IPS-15b (cell line): ENCODE results near the gene ORAI1.
A peak's percentile ranks its signal among the peaks of the same experiment; 100 is the strongest.
"Not testable (repeated sequence)": the region's sequence is repeated elsewhere in the genome, so short reads cannot be mapped to it uniquely, and the experiment has no call there.

Experiments
- H3K27me3 ChIP-seq: one replicate; pipeline ENCODE4 v1.6.1; 2013; ENCODE audit warnings: low read length; ENCODE audit not compliant: control insufficient read depth, insufficient read depth
- H3K36me3 ChIP-seq: one replicate; pipeline ENCODE4 v1.6.1; 2013; ENCODE audit warnings: low read length; ENCODE audit not compliant: control insufficient read depth, insufficient read depth
- H3K4me1 ChIP-seq: one replicate; pipeline ENCODE4 v1.6.1; 2013; ENCODE audit warnings: mild to moderate bottlenecking, low read length; ENCODE audit not compliant: control insufficient read depth, insufficient read depth
- H3K4me3 ChIP-seq: one replicate; pipeline ENCODE4 v1.5.1; 2013; ENCODE audit warnings: low read depth, low read length
- H3K9ac ChIP-seq: one replicate; pipeline ENCODE4 v1.6.1; 2013; ENCODE audit warnings: low read depth, mild to moderate bottlenecking, low read length
- H3K9me3 ChIP-seq: one replicate; pipeline ENCODE4 v1.6.1; 2013; ENCODE audit warnings: mild to moderate bottlenecking, low read length; ENCODE audit not compliant: control insufficient read depth, insufficient read depth

Gene ORAI1

DNA sequence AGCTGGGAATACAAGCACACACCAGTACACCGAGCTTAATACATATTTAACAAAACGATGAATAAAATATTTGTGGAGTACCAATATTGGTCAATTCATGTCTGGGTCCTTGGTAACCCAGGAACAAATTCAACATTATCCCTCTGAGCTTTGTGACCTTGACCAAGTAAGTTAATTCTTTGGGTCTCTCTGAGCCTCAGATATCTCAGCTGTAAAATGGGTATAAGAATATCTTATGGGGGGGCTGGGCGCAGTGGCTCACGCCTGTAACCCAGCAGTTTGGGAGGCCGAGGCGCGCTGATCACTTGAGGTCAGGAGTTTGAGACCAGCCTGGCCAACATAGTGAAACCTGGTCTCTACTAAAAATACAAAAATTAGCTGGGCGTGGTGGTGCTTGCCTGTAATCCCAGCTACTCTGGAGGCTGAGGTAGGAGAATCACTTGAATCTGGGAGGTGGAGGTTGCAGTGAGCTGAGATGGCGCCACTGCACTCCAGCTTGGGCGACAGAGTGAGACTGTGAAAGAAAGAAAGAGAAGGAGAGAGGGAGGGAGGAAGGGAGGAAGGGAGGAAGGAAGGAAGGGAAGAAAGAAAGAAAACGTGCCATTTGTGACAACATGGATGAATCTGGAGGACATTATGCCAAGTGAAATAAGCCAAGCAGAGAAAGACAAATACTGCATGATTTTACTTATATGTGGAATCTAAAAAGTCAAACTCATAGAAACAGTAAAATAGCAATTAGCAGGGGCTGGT lies 35.2 kb downstream of the ORAI1 start:
- not testable (repeated sequence) for H3K9ac ChIP-seq, H3K4me3 ChIP-seq, H3K4me1 ChIP-seq, H3K36me3 ChIP-seq, H3K9me3 ChIP-seq, H3K27me3 ChIP-seq

DNA sequence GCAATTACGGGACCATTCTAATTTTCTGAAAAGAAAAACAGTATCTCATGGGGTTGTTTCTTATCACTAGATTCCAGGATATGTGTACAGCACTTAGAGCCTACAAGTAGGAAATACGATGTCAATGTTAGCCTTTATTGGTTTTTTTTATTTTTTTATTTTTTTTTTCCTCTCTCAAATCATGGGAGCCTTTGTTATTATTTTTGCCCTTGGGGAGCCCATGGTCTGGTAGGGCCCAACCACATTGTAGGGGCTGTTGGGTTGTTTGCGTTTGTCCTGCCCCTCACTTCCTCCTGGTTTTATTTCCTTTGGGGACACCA lies 37.2 kb downstream of the ORAI1 start:
- Histone ChIP-seq H3K4me3 (no peak overlapping the region), H3K9ac (no peak overlapping the region), H3K27me3 (no peaks in the 10 kb centered on the region), H3K36me3 (peaks cover 7% of the 10 kb centered on the region), H3K9me3 (no peaks in the 10 kb centered on the region), H3K4me1 (no peaks in the 10 kb centered on the region)

DNA sequence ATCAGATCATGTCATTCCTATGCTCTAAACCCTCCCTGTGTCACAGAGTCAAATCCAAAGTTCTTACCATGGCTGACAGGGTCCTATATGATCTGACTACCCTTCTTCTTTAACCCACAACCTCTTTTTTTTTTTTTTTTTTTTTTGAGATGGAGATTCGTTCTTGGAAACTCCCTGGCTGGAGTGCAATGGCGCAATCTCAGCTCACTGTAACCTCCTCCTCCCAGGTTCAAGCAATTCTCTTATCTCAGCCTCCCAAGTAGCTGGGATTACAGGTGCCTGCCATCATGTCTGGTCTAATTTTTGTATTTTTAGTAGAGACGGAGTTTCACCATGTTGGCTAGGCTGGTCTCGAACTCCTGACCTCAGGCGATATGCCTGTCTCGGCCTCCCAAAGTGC lies 40.5 kb downstream of the ORAI1 start:
- H3K4me1 ChIP-seq, H3K36me3 ChIP-seq, H3K9ac ChIP-seq, H3K4me3 ChIP-seq, H3K27me3 ChIP-seq, H3K9me3 ChIP-seq: not testable (repeated sequence)

DNA sequence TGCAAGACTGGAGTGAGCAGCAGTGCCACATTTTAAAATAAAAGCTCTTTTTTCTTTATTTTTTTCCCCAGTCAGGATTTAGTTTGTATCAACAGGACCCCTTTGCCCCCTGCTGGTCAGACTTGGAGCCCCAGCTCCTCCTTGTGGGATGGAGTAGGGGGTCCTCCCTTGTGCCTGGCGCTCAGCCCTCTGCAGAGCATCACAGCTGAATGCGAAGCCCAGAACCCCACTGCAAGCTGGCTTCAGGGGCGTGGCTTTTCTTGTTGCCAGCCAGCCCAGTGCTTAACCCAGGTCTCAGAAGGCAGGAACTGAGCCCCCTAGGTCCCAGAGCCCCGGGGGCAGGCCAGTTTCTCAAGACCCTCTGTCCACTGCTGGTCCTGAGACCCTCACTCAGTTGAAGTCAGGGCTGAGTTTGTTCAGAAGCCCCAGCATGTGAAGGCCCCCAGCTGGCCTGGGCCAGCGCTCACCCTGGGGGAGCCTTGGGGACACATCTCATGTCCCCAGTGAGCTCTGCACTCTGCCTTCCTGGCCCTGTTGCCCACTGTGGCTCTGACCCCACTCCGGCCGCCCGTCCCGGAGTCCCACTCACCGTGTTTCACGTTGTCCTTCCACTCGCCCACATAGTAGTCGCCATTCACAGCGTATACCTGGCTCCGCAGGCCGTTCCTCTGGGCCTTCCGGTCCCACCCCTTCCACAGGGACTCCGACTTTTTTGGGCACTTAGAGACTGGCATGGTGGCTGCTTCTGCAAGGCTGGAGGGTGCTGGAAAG lies 42.6 kb downstream of the ORAI1 start:
- no peaks in the 10 kb centered on the region for H3K27me3 ChIP-seq
- peaks cover 7% of the 10 kb centered on the region for H3K36me3 ChIP-seq
- H3K4me3 ChIP-seq: no peak overlapping the region
- H3K9ac ChIP-seq: no peak overlapping the region
- peaks cover 8% of the 10 kb centered on the region for H3K4me1 ChIP-seq
- H3K9me3 ChIP-seq: no peaks in the 10 kb centered on the region

DNA sequence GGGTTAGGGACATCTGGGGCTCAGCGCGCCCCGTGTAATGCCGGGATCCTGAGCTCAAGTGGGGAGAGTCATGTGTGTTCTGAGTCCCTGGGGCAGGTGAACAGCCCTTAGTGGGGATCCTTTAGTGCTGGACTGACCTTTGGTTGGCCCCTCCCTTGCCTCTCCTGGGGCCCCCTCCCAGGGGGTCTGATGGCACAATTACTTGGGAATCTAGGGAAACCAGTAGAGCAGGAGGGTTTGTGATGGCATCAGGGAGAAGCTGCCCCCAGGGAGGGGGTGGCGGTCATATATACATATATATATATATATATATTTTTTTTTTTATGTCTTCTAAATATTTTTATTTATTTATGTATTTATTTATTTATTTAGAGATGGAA lies 43.2 kb downstream of the ORAI1 start, which contains the start of gene MORN3:
MORN3 (minus strand) TSS at position 134 of the 380 bp plus-strand sequence. CDS start 171 bp downstream, outside the sequence.
- H3K4me1 ChIP-seq: peaks cover 8% of the 10 kb centered on the region
- H3K9me3 ChIP-seq: no peaks in the 10 kb centered on the region
- H3K4me3 ChIP-seq: no peak within 1 kb of the TSS
- H3K9ac ChIP-seq: no peak within 1 kb of the TSS
- H3K27me3 ChIP-seq: no peaks in the 10 kb centered on the region
- H3K36me3 ChIP-seq: peaks cover 7% of the 10 kb centered on the region

DNA sequence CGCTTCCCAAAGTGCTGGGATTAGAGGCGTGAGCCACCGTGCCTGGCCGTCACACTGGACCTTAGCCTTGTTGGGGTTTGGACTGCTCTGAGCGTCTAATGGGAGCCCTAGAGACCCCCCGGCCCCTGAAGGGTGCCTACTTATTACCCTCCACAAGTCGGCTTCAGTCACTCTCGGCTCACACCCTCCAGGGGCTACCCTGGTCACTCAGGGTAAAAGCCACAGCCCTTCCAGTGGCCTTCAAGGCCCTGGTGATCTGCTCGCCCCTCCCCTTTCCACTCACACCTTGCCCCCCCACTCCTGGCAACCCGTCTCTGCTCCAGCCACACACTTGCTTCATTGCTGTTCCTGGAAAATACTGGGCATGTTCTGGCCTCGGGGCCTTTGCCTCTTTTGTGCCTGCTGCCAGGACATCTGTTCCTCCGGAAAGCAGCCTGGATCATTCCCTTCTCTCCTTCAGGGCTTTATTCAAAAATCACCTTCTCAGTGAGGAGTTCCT lies 46.7 kb downstream of the ORAI1 start:
- no peaks in the 10 kb centered on the region for H3K36me3 ChIP-seq
- no peaks in the 10 kb centered on the region for H3K9me3 ChIP-seq
- H3K27me3 ChIP-seq: no peaks in the 10 kb centered on the region
- peak overlapping the region; percentile 47 for H3K9ac ChIP-seq
- peaks cover 8% of the 10 kb centered on the region for H3K4me1 ChIP-seq
- H3K4me3 ChIP-seq: peak overlapping the region; percentile 46

DNA sequence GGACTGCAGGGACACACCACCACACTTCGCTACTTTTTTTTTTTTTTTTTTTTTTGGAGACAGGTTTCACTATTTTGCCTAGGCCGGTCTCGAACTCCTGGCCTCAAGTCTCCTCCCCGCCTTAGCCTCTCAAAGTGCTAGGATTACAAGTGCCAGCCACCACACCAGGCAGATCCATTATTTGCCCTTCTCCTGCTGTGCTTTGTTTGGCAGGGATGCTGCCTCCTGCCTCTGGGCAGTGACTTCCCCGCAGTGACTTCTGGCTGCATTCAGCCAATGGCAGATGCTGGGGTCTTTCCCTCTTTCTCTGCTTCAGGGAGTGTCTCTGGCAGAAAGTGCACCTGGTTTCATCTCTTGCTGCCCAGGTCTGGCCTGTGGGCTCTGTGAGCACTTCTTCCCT lies 49.9 kb downstream of the ORAI1 start:
- Histone ChIP-seq H3K9me3 (no peaks in the 10 kb centered on the region), H3K27me3 (no peaks in the 10 kb centered on the region), H3K36me3 (no peaks in the 10 kb centered on the region), H3K4me3 (no peak overlapping the region), H3K9ac (no peak overlapping the region), H3K4me1 (peaks cover 8% of the 10 kb centered on the region)

DNA sequence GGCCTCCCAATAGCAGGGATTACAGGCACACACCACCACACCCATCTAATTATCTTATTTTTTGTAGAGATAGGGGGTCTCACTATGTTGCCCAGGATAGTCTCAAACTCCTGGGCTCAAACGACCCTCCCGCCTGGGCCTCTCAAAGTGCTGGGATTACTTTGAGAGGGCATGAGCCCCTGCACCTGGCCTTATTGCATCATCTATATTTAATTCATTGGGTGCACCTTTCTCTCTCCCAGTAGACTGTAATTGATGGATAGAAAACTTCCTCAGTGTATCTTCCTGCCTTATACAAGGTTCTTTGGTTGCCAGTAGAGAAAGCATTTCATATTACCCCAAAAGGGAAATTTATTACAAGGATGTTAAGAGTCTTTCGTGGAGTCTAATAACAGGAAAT lies 52.0 kb downstream of the ORAI1 start:
- H3K36me3 ChIP-seq: no peaks in the 10 kb centered on the region
- no peaks in the 10 kb centered on the region for H3K4me1 ChIP-seq
- H3K4me3 ChIP-seq: no peak overlapping the region
- no peaks in the 10 kb centered on the region for H3K9me3 ChIP-seq
- H3K27me3 ChIP-seq: no peaks in the 10 kb centered on the region
- H3K9ac ChIP-seq: no peak overlapping the region

DNA sequence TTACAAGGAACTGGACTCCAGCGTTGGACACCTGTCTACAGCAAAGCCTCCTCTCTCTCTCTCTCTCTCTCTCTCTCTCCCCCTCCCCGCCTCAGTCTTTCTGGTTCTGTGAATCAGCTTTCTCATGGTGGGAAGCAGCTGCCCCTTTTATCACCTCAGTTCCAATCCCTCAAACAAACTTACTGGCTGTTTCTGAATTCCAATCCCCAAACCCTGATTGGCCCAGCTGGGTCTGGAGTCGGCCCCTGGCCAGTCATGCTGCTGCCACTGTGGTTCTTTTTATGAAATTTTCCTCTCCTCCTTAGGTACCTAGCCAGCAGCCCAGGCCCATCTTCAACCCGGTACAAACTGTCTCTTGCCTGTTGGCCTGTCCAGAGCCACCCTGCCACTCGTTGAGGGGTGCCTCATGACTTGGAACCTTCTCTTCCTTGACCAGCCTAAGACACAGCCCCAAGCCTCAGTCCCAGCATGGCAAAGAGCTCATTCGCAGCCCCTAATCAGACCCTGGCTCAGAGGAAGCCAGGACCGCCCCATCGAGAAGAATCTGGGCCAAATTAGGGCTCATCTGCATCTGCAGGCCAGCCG lies 52.5 kb downstream of the ORAI1 start:
- H3K9me3 ChIP-seq: no peaks in the 10 kb centered on the region
- no peaks in the 10 kb centered on the region for H3K27me3 ChIP-seq
- H3K9ac ChIP-seq: no peak overlapping the region
- H3K4me1 ChIP-seq: no peaks in the 10 kb centered on the region
- no peaks in the 10 kb centered on the region for H3K36me3 ChIP-seq
- H3K4me3 ChIP-seq: no peak overlapping the region

DNA sequence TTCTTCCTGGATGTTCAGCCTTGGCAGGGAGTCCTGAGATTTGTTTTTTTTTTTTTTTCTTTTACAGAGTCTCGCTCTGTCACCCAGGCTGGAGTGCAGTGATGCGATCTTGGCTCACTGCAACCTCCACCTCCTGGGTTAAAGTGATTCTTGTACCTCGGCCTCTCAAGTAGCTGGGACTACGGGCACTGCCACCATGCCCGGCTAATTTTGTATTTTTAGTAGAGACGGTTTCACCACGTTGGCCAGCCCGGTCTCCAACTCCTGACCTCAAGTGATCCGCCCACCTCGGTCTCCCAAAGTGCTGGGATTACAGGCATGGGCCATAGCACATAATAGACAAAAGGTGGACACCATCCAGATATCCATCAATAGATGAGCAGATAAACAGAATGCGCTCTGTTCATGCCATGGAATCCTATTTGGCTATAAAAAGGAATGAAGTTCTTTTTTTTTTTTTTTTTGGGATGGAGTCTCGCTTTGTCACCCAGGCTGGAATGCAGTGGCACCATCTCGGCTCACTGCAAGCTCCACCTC lies 53.4 kb downstream of the ORAI1 start:
- H3K4me3 ChIP-seq, H3K9me3 ChIP-seq, H3K4me1 ChIP-seq, H3K9ac ChIP-seq, H3K27me3 ChIP-seq, H3K36me3 ChIP-seq: not testable (repeated sequence)

DNA sequence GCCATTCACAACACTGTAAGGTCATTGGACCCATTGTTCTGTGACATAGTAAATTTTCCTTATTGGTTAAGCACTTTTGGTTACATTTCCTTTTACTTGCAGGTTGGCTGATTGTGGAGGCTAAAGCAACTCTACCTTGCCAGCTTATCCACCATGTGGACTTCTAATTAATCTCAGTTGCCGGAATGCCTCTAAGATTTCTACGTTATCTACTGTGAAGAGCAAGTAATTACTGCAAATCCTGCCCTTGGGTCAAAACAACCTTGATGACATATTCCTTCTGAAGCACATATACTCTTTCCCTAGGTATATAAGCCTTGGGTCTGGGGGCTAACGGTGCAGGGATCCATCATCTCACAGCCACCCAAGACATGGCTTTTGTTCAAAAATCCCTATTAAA lies 62.6 kb downstream of the ORAI1 start:
- no peak overlapping the region for H3K4me3 ChIP-seq

More for the DNA sequence above, 62.6 kb downstream of the ORAI1 start:
- H3K9me3 ChIP-seq: no peaks in the 10 kb centered on the region
- no peaks in the 10 kb centered on the region for H3K36me3 ChIP-seq
- no peaks in the 10 kb centered on the region for H3K4me1 ChIP-seq
- H3K9ac ChIP-seq: no peak overlapping the region
- H3K27me3 ChIP-seq: no peaks in the 10 kb centered on the region
